Measurements from ENCODE around the gene CES4A.
"Not testable (repeated sequence)": the region's sequence is repeated elsewhere in the genome, so short reads cannot be mapped to it uniquely, and the experiment has no call there.

CES4A gene

GRCh38 chr16:66988197-66988788 is at the start of gene CES4A:
CES4A (plus strand) TSS chr16:66988589; CDS start chr16:66988773, 184 bp downstream.
- FAIRE-seq, result no peak
- no peak for DNase-seq (ENCODE audit: extremely low spot score, insufficient read length, low read depth)

- FAIRE-seq (no peak), DNase-seq (ENCODE audit: extremely low spot score, insufficient read length, low read depth) (no peak)
Measured at GRCh38 chr16:66939366-66939765, 49.0 kb upstream of the CES4A start.

GRCh38 chr16:66940236-66940635 is 48.2 kb upstream of the CES4A start:
- no peak for FAIRE-seq
- no peak for DNase-seq (ENCODE audit: extremely low spot score, insufficient read length, low read depth)

- no peak for FAIRE-seq
- no peak for DNase-seq (ENCODE audit: extremely low spot score, insufficient read length, low read depth)
Measured at GRCh38 chr16:66942981-66943380, 45.4 kb upstream of the CES4A start.

GRCh38 chr16:66943426-66944053 is 44.8 kb upstream of the CES4A start:
- DNase-seq (ENCODE audit: extremely low spot score, insufficient read length, low read depth) (no peak), FAIRE-seq (no peak)

- DNase-seq (ENCODE audit: extremely low spot score, insufficient read length, low read depth) (no peak), FAIRE-seq (no peak)
Measured at GRCh38 chr16:66944054-66944441, 44.3 kb upstream of the CES4A start.

GRCh38 chr16:66944971-66945370 is 43.4 kb upstream of the CES4A start:
- FAIRE-seq; DNase-seq (ENCODE audit: extremely low spot score, insufficient read length, low read depth): not testable (repeated sequence)

- no peak for DNase-seq (ENCODE audit: extremely low spot score, insufficient read length, low read depth)
- FAIRE-seq, result no peak
Measured at GRCh38 chr16:66945939-66946338, 42.5 kb upstream of the CES4A start.

GRCh38 chr16:66946541-66946940 is 41.8 kb upstream of the CES4A start:
- DNase-seq (ENCODE audit: extremely low spot score, insufficient read length, low read depth) (no peak), FAIRE-seq (no peak)

- no peak for FAIRE-seq
- no peak for DNase-seq (ENCODE audit: extremely low spot score, insufficient read length, low read depth)
Measured at GRCh38 chr16:66946974-66947301, 41.5 kb upstream of the CES4A start.

- peak; percentile 97 for FAIRE-seq
Measured at GRCh38 chr16:66947302-66948065, 40.9 kb upstream of the CES4A start.

GRCh38 chr16:66948134-66948836 is 40.1 kb upstream of the CES4A start:
- no peak for FAIRE-seq
- DNase-seq (ENCODE audit: extremely low spot score, insufficient read length, low read depth), result no peak

More at GRCh38 chr16:66947302-66948065, 40.9 kb upstream of the CES4A start:
- DNase-seq (ENCODE audit: extremely low spot score, insufficient read length, low read depth), result peak; percentile 72

GRCh38 chr16:66948837-66949225 is 39.6 kb upstream of the CES4A start:
- DNase-seq (ENCODE audit: extremely low spot score, insufficient read length, low read depth) (no peak), FAIRE-seq (no peak)

- FAIRE-seq (no peak), DNase-seq (ENCODE audit: extremely low spot score, insufficient read length, low read depth) (no peak)
Measured at GRCh38 chr16:66949472-66949871, 38.9 kb upstream of the CES4A start.

- FAIRE-seq (peak; percentile 26), DNase-seq (ENCODE audit: extremely low spot score, insufficient read length, low read depth) (no peak)
Measured at GRCh38 chr16:66950437-66950836, 38.0 kb upstream of the CES4A start.

GRCh38 chr16:66950971-66951790 is 37.2 kb upstream of the CES4A start:
- DNase-seq (ENCODE audit: extremely low spot score, insufficient read length, low read depth), result no peak

GRCh38 chr16:66952430-66953110 is 35.8 kb upstream of the CES4A start:
- FAIRE-seq, result no peak

More at GRCh38 chr16:66950971-66951790, 37.2 kb upstream of the CES4A start:
- FAIRE-seq, result no peak

GRCh38 chr16:66953462-66954096 is 34.8 kb upstream of the CES4A start:
- no peak for DNase-seq (ENCODE audit: extremely low spot score, insufficient read length, low read depth)
- no peak for FAIRE-seq

More at GRCh38 chr16:66952430-66953110, 35.8 kb upstream of the CES4A start:
- no peak for DNase-seq (ENCODE audit: extremely low spot score, insufficient read length, low read depth)
